KOPT-K1 (cell line): ENCODE data around the gene POLR3A.

ENCODE experiments used
- H3K27ac ChIP-seq: fragments of 200-600 bp; sonication (generic); 2 replicates; pipeline ENCODE4 v1.5.1; 2016; ENCODE audit warnings: antibody characterized with exemption, mild to moderate bottlenecking, low read depth, low read length; ENCODE audit not compliant: poor library complexity, severe bottlenecking
- H3K36me3 ChIP-seq: fragments of 200-600 bp; sonication (generic); 2 replicates; pipeline ENCODE4 v1.5.1; 2017; ENCODE audit warnings: antibody characterized with exemption, mild to moderate bottlenecking, low read length, moderate library complexity; ENCODE audit not compliant: insufficient read depth
- H3K9me3 ChIP-seq: fragments of 200-600 bp; sonication (generic); 2 replicates; pipeline ENCODE4 v1.5.1; 2017; ENCODE audit warnings: antibody characterized with exemption, low read length, mild to moderate bottlenecking; ENCODE audit not compliant: insufficient read depth, poor library complexity, severe bottlenecking

Gene POLR3A

GRCh38 chr10:77965294-77965693, 64.0 kb downstream of the POLR3A start:
- Histone ChIP-seq H3K36me3 (no peaks in the 10 kb centered on the region), H3K9me3 (peaks cover 8% of the 10 kb centered on the region), H3K27ac (no peak overlapping the region)

- Histone ChIP-seq H3K36me3 (no peaks in the 10 kb centered on the region), H3K9me3 (peaks cover 8% of the 10 kb centered on the region), H3K27ac (no peak overlapping the region)
Observed at GRCh38 chr10:77964811-77965210, 64.5 kb downstream of the POLR3A start.

- no peak overlapping the region for H3K27ac ChIP-seq
- H3K36me3 ChIP-seq, result no peaks in the 10 kb centered on the region
- peaks cover 8% of the 10 kb centered on the region for H3K9me3 ChIP-seq
Observed at GRCh38 chr10:77963901-77964300, 65.4 kb downstream of the POLR3A start.

- Histone ChIP-seq H3K36me3 (no peaks in the 10 kb centered on the region), H3K9me3 (peaks cover 8% of the 10 kb centered on the region), H3K27ac (no peak overlapping the region)
Observed at GRCh38 chr10:77962350-77963146, 66.8 kb downstream of the POLR3A start.

- no peak overlapping the region for H3K27ac ChIP-seq
- no peaks in the 10 kb centered on the region for H3K36me3 ChIP-seq
- H3K9me3 ChIP-seq, result peaks cover 8% of the 10 kb centered on the region
Observed at GRCh38 chr10:77961668-77962067, 67.6 kb downstream of the POLR3A start.

- no peak overlapping the region for H3K27ac ChIP-seq
- H3K9me3 ChIP-seq, result peaks cover 8% of the 10 kb centered on the region
- H3K36me3 ChIP-seq, result no peaks in the 10 kb centered on the region
Observed at GRCh38 chr10:77960829-77961329, 68.4 kb downstream of the POLR3A start.

- Histone ChIP-seq H3K36me3 (no peaks in the 10 kb centered on the region), H3K27ac (no peak overlapping the region), H3K9me3 (peaks cover 8% of the 10 kb centered on the region)
Observed at GRCh38 chr10:77959887-77960455, 69.3 kb downstream of the POLR3A start.

GRCh38 chr10:77959384-77959783, 69.9 kb downstream of the POLR3A start:
- H3K9me3 ChIP-seq, result peaks cover 8% of the 10 kb centered on the region
- H3K27ac ChIP-seq, result no peak overlapping the region
- H3K36me3 ChIP-seq, result no peaks in the 10 kb centered on the region

- Histone ChIP-seq H3K9me3 (peaks cover 31% of the 10 kb centered on the region), H3K36me3 (no peaks in the 10 kb centered on the region), H3K27ac (no peak overlapping the region)
Observed at GRCh38 chr10:77955136-77955535, 74.2 kb downstream of the POLR3A start.

- Histone ChIP-seq H3K27ac (no peak overlapping the region), H3K9me3 (peaks cover 40% of the 10 kb centered on the region), H3K36me3 (no peaks in the 10 kb centered on the region)
Observed at GRCh38 chr10:77949167-77949566, 80.1 kb downstream of the POLR3A start.

GRCh38 chr10:77946084-77946483, 83.2 kb downstream of the POLR3A start:
- Histone ChIP-seq H3K36me3 (no peaks in the 10 kb centered on the region), H3K27ac (no peak overlapping the region), H3K9me3 (peaks cover 18% of the 10 kb centered on the region)

- Histone ChIP-seq H3K27ac (no peak overlapping the region), H3K36me3 (no peaks in the 10 kb centered on the region), H3K9me3 (peaks cover 5% of the 10 kb centered on the region)
Observed at GRCh38 chr10:77944519-77944918, 84.8 kb downstream of the POLR3A start.

GRCh38 chr10:77943121-77943901, 86.0 kb downstream of the POLR3A start:
- no peaks in the 10 kb centered on the region for H3K9me3 ChIP-seq
- no peaks in the 10 kb centered on the region for H3K36me3 ChIP-seq
- no peak overlapping the region for H3K27ac ChIP-seq

- Histone ChIP-seq H3K9me3 (no peaks in the 10 kb centered on the region), H3K27ac (no peak overlapping the region), H3K36me3 (no peaks in the 10 kb centered on the region)
Observed at GRCh38 chr10:77941790-77942189, 87.5 kb downstream of the POLR3A start.

- Histone ChIP-seq H3K9me3 (no peaks in the 10 kb centered on the region), H3K27ac (no peak overlapping the region), H3K36me3 (no peaks in the 10 kb centered on the region)
Observed at GRCh38 chr10:77940627-77941026, 88.7 kb downstream of the POLR3A start.
